NCI-H187 (cell line): Measurements from ENCODE around the gene IGF1R.
"Not testable (repeated sequence)": the region's sequence is repeated elsewhere in the genome, so short reads cannot be mapped to it uniquely, and the experiment has no call there.

Experiments used
- DNase-seq, 2 experiments: peaks; one replicate each; lab custom pipeline; 2025; lab: John Stamatoyannopoulos, UW

IGF1R gene

DNA sequence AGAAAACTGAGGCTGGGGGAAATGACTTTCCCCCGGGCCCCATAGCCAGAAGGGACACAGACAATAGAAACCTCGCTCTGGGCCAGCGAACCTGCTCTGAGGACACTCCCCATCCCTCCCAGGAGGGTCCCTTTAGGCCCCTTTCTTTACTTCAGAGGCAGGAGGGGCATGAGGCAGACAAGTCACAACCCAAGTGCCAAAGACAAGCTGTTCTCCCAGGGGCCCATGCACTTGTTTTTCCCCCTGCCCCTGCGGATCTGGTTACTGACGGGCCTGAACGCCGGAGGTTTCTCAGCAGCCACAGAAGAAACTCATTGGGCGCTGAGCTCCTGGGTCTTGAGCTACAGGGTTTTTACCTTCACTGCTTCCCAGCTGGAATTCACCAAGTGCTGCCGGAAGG is 349.4 kb downstream of the IGF1R start:
- DNase-seq, result no peak

DNA sequence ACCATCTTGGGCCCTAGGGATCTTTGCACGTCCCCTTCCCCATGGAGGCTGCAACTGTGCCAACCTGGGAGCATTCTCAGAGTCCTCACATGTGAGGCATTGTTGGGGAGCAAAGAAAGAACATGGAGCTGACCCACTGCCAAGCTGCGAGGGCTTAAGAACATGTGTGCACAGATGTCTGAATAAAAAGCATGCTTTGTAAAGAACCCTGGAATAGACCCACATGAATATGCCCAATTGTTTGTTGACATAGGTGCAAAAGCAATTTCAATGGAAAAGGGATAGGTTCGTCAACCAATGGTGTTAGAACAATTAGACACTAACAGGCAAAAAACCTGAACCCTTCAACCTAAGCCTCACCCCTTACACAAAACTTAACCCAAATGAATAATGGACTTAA is 349.9 kb downstream of the IGF1R start:
- no peak for DNase-seq

- DNase-seq, result no peak
These were observed 350.9 kb downstream of the IGF1R start for GRCh38 chr15:98999233-98999632.

GRCh38 chr15:99002226-99002625 is 353.9 kb downstream of the IGF1R start:
- DNase-seq, result no peak

- not testable (repeated sequence) for DNase-seq
These were observed 355.0 kb downstream of the IGF1R start for GRCh38 chr15:99003317-99003716.

DNA sequence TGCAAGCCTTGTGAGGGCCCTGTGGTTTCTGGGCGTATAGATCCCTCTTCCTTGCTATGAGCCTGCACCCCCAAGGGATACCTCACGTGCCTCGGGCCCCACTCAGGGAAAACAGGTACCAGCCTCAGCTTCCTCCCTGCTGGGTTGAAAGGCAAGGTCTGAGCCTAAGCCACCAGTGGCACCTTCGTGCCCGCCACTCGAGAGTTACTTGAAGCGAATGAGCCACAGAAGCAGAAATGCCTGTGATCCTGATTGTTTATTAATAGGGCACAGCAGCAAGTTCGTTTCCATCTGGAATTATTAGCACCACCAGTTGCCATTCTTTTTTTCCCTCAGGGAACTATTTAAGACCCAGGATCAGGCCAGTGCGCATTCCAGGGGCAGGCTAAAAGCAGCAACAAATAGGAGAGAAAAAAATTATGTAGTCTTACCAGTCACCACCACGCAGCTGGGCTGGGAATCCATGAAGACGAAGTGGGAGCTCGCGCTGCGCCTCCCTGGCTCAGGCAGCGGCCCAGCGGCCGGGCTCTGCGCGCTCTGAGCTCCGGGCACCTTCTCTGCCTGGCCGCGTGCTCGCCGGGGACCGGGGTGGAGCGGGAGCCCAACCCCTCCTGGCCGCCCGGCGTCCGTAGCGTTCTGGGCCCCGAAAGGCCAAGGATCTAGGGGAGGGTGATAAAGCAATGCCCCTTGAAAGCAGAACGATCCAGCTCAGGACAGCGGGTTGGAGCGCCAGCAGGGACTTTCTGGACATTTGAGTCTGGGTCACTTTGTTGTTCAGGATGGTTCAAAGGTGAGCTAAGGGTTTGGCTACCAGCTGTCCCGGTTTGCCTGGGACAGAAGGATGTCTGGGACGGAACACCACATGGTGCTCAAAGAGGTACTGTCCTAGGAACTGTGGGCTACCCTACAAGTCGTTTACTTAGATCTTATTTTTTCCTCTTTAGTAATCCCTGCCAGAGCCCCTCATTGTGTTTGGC is 356.9 kb downstream of the IGF1R start:
- DNase-seq, result not testable (repeated sequence)

DNA sequence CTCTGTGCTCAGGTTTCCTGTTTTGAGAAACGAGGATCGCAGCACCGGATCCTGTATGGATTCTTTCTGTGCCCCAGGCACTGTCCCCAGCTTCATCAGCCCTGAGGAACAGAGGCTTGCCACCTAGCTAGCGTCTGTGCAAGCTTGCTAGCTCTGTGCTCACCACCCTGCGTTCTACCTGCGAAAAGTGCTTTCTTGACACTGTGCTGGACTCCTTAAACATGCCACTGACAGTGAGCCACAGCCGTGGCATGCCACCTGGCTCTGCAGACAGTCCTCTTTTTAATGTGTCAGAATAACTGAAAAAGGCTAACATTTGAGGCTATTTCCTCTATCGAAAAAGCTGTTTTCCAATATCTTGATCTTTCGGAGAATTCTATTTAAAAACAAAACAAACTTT is 357.8 kb downstream of the IGF1R start:
- no peak for DNase-seq

DNA sequence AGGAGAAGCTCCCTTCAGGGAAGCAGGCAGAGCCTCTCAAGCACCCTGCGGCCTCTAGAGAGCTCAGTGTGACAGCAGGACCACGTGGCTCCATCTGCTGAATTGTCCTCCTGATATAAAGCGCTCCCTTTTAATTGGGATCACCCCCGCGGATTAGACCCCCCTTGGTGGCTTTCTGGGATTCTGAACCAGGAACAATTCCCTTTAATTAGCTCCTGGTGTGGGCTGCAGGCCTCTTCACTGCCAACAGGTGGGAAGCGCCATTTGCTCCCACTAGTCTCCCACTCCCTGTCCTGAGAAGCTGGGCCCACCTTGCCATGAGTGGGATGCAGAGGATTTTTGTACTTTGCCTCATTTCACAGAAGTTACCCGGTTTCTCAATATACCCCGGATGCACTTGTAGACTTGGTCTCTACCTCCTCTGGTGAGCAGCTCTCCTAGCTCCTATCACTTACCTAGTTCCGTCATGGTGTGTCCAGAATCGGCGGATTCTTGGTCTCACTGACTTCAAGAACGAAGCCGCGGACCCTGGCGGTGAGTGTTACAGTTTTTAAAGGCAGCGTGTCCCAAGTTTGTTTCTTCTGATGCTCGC is 358.7 kb downstream of the IGF1R start:
- no peak for DNase-seq

- no peak for DNase-seq
These were observed 361.5 kb downstream of the IGF1R start for GRCh38 chr15:99009741-99010330.

GRCh38 chr15:99010768-99011167 is 362.4 kb downstream of the IGF1R start:
- DNase-seq, result no peak
